AG10803 (cell line): ENCODE measurements around the gene ARHGAP28.
A peak's percentile ranks its signal among the peaks of the same experiment; 100 is the strongest.

Experiments
- DNase-seq: peaks from one replicate; pipeline ENCODE4 v3.0.0; 2010; ENCODE audit warnings: low read depth
- H3K4me3 ChIP-seq: 2 replicates; pipeline ENCODE4 v1.5.1; 2011; ENCODE audit warnings: mild to moderate bottlenecking, low read length, control low read depth
- TF ChIP-seq, protein P1 (sequence below): conservative IDR thresholded peaks from 2 replicates; pipeline ENCODE4 v1.5.1; 2011; ENCODE audit warnings: mild to moderate bottlenecking, low read length, control low read depth, inconsistent platforms

The ARHGAP28 gene

DNA sequence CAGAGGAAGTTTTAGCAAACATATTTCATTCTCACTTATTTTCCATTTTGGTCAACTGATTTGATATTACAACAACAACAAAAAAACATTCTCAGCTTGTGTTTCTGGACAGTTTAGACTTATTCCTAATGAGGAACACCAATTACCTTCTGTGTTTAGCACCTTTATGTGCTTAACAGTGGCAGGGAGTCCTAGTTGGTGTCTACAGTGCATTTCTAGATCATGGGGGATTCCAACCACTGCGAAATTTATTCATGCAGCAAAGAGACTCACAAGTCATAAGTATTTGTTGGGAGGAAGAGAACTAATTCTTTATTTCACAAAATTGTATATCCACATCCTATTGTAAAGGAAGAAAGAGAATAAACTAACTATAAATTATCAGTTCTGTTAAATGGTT lies 4.2 kb downstream of the ARHGAP28 start:
- no peak overlapping the region for H3K4me3 ChIP-seq
- TF ChIP-seq, protein P1, sequence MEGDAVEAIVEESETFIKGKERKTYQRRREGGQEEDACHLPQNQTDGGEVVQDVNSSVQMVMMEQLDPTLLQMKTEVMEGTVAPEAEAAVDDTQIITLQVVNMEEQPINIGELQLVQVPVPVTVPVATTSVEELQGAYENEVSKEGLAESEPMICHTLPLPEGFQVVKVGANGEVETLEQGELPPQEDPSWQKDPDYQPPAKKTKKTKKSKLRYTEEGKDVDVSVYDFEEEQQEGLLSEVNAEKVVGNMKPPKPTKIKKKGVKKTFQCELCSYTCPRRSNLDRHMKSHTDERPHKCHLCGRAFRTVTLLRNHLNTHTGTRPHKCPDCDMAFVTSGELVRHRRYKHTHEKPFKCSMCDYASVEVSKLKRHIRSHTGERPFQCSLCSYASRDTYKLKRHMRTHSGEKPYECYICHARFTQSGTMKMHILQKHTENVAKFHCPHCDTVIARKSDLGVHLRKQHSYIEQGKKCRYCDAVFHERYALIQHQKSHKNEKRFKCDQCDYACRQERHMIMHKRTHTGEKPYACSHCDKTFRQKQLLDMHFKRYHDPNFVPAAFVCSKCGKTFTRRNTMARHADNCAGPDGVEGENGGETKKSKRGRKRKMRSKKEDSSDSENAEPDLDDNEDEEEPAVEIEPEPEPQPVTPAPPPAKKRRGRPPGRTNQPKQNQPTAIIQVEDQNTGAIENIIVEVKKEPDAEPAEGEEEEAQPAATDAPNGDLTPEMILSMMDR, result no peak
- no peak for DNase-seq

DNA sequence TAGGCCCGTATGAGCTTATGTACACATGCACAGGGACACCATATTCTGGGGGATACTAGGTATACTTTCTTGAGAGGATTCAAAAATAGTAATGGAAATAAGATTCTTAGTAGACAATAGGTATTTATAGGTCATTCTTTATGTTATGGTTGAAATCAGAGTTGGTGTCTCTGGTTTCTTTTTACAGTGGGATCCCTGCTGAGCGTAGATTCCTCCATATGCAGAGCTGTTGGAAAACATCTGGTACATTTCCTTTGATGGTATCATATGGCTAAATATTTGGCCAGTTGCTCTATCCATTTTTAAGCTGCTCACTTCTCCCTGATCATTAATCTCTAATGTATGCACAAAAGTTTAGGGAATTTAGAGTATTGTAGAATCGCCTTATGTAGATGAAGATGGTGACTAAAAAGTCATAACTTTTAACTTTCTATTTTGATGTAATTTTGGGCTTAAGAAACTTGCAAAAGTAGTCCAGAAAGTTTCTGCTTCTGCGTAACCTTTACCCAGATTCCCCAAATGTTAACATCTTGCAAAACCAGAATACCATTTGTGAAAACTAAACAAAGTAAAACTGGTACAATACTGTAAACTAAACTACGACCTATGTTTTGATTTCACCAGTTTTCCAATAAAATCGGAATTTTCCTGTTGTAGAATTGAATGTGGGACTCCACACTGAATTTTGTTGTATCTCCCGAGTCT lies 5.4 kb downstream of the ARHGAP28 start:
- no peak for DNase-seq
- no peak overlapping the region for H3K4me3 ChIP-seq
- TF ChIP-seq, protein P1, result no peak

DNA sequence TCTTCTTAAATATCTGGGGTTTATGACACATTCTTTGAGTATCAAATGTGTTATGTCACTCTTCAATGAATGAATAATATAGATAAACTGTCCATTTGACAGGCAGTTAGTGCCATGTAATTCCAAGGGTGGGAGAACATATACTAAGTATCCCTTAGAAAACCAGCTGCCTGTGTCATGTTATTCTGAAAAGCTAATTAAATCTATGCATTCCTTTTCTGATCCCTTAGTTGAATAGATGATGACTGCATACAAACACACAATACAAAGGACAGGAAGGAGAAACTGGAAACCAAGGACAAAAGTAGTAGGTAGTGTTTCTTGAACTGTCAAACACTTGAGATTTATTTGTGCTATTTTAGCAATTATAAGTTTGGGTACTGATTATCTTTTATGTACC lies 8.3 kb downstream of the ARHGAP28 start:
- H3K4me3 ChIP-seq, result no peak overlapping the region
- DNase-seq, result no peak
- TF ChIP-seq, protein P1, result no peak

DNA sequence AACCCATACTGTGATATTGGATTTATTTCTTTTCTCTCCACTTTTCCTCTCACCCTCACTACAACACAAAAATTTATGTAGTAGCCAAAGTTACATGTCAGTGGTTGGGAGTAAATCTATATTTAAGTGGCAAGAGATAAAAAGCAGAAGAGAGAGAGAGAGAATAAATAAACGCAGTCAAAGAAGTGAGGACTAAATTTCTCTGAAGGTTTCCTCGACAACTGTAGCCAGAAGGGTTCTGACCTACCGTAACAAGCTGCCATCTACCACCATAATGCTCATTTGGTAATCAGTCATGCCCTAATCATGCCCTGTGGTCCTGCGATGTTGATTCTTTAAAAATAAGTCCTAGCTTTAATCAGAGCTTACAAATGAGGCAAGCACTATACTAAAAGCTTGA lies 9.1 kb downstream of the ARHGAP28 start:
- H3K4me3 ChIP-seq, result no peak overlapping the region
- TF ChIP-seq, protein P1, result no peak
- no peak for DNase-seq

DNA sequence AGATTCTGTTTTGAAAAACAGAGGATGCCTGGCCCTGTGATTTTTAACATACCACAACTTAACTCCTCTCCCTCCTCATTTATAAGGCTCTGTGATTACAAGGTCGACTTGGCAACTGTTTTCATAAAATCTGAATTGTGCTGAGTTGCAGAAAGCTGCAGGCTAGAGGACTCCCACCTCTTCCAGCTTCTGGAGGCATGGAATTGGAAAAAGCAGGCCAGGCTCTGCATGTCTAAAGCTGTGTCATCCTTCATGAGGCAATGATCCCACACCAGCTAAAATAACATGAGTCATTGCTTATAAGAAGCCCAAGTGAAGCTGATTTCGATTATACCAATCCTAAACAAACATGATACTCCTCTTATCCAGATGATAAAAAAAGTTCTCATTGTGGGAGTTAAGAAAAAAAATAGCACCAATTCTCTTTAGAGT lies 11.7 kb downstream of the ARHGAP28 start:
- TF ChIP-seq, protein P1, result no peak
- DNase-seq, result peak; percentile 88
- no peak overlapping the region for H3K4me3 ChIP-seq

DNA sequence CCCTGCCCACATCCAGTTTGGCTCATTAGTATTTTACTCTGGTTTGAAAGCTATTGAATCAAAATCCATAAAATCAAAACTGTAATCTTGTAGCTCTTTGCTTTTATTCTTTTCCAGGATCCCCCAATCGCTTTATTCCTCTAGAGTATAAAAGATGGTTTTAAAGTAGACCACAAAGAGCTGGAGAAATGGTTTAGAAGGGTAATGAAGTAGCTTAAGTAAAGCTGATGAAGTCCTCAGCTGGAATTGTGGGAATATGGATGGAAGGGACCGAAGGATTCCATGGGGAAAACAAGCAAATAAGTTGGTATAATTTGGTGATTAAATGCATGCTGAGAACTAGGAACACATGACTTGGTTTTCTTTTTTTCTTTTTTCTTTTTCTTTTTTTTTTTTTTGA lies 12.3 kb downstream of the ARHGAP28 start:
- TF ChIP-seq, protein P1, result no peak
- H3K4me3 ChIP-seq, result no peak overlapping the region
- no peak for DNase-seq

DNA sequence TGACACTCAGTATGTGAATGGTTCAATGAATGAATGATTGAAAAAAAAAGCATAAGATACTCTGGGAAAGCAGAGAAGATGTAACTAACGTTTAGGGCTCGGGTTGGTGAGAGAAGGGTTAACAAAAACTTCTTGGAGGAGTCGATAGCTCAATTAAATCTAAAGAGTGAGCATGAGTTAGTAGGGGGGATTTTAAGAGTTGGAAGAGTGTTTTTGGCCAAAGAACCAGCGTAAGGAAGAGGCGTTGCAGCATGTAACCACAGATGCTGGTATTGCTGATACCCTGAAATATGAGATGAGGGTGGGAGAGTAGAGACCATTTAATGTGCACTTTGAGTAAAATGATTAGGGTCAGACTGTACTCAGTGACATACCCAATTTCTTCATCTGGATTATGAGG lies 14.5 kb downstream of the ARHGAP28 start:
- H3K4me3 ChIP-seq, result no peak overlapping the region
- no peak for DNase-seq
- TF ChIP-seq, protein P1, result no peak
